HG03460 (cell line): ENCODE results near the gene FAM180B.
"Not testable (repeated sequence)": the region's sequence is repeated elsewhere in the genome, so short reads cannot be mapped to it uniquely, and the experiment has no call there.

Experiments used
- ATAC-seq: cut with Tn5 transposase; IDR thresholded peaks from one replicate; pipeline ENCODE4 v1.9.1; 2021; ENCODE audit not compliant: unreplicated experiment

The FAM180B gene

DNA sequence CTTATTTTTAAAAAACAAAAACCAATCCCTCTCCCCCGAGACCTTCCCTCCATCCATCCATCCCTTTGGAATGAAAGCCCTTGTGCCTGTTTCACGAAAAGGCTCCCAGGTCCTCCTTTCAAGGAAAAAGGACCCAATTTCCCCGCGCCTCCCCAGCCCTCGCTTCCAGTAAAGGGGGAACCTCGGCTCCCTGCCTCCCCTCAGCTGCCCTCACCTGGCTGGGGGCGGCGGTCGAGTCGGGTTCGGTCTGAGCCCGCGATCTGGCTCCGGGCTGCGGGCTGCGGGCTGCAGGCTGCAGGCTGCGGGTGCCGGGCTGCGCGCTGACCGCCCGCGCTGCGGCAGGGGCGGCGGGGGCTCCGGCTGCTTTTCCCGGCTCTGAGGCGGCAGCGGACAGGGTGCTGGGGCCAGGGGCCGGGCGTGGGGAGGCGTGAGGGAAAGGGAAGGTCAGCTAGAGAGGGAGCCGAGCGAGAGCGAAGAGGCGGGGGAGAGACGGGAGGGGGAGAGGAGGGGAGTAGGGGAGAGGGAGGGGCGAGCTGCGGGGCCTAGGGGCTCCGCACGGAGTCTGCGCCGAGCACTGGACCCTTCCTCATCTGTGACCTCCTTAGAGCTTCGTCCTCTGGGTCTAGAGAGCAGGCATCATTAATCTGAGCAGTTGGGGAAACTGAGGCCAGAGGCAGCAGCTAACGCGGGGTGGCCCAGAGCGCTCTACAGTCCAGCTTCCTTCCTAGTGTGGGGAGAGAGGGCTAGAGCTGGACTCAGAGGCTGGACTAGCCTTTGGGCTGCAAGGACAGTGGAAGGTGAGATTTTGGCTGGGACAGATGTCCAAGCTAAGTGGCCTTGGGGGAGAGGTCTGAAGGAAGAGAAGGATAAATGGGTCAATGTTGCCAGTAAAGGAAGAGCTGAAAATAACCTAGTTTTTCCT lies 7.7 kb downstream of the FAM180B start, which contains the start of gene C1QTNF4:
C1QTNF4 (minus strand) TSS at position 478 of the 922 bp plus-strand sequence. CDS start 3,601 bp downstream, outside the sequence.
- ATAC-seq: no peak

DNA sequence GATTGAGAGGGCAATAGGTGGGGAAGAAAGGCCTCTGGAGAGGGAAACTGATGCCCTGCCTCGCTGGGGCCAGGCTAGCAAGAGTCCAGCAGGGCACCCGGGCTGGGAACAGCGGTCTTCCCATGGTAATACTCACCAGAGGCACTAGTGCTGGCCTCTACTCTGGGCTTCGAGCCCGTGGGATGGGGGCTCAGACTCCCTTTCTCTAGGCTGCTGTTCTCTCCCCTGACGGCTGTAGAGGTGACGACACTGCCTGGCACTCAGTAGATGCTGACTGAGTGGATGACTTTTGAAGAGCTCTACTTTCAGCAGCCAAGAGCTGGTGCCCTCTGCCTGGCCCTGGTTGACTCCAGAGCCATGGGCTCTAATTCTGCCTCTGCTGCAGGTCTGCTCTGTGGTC lies 8.6 kb downstream of the FAM180B start:
- no peak for ATAC-seq

DNA sequence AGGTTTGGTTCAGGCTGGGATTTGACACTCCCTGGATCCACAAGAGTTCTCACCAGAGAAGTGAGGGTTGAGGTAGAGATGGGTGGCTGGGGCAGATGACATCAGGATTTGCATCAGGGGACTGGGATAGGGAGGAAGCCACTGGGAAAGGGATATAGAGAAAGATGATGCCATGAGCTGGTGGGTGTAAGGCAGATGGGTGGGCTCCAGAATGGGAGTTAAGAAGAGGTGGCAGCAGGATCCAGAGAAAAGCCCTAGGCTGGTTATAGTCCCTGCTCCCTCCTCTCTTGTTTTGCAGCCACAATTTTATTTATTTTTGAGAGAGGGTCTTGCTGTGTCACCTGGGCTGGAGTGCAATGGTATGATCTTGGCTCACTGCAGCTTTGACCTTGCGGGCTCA lies 9.5 kb downstream of the FAM180B start:
- no peak for ATAC-seq

DNA sequence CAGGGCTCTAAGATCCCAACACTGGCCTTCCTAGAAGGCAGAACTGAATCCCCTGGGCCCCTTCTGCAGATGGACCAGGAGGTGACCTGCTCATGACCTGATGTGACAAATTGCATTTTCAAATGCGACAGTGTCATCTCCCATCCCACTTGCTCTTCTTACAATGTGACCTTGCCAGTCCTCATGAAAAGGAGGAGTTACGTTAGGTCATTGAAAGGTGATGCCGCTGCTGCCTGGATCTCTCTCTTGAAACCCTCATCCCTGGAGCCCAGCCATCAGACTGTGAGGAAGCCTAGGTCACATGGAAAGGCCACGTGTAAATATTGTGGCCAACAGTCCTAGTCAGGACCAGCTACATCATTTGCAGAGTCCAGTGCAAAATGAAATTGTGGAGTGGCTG lies 13.4 kb downstream of the FAM180B start:
- ATAC-seq: no peak

DNA sequence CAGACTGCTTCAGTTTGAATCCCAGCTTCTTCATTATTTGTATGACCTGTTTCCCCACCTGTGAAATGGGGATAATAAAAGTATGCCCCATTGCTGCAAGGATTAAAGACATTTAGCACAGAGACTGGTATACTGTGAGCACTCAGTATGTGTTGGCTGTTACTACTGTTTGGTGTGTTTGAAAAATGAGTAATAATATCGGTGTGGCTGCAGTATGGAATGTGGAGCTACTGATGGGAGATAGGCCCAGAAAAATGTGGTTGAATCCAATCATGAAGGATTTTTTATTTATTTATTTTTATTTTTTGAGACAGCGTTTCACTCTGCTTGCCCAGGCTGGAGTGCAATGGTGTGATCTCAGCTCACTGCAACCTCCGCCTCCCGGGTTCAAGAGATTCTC lies 16.8 kb downstream of the FAM180B start:
- ATAC-seq: no peak

DNA sequence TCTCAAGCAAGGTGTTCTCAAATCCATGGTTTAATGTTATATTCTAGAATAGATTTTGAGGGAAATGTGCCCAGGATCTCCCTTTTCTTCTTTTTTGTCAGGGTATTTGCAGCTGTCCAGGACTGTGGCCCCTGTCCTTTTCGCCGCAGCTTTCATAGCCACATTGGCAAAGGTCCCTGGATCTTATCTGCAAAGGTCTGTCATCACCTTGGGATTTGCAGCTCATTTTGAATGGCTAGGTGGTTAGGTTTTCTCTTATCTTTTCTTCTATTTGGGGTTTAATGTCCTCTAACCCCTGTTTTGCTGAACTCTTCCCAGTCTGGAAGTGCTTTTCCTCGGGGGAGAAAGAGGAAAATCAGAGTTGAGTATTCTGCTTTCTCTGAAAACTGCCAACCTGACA lies 19.4 kb downstream of the FAM180B start:
- no peak for ATAC-seq

DNA sequence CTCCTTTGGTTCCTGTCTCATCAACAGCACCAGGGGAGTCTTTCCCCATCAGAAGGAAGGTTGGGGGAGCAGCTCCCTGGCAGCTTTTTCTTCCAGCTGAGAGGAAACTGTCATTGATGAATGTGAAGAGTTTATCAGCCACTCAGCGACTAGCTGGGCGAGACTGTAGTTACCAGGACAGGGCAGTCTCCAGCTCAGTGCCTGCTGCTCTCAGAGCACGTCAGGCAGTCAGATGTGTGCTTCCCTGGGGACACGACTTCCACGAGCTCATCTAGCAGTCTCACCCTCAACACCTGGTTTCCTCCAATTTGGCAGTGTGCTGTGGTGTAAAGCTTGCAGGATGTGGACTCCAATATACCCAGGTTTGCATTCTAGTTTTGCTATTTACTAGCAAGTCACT lies 20.3 kb downstream of the FAM180B start:
- no peak for ATAC-seq

DNA sequence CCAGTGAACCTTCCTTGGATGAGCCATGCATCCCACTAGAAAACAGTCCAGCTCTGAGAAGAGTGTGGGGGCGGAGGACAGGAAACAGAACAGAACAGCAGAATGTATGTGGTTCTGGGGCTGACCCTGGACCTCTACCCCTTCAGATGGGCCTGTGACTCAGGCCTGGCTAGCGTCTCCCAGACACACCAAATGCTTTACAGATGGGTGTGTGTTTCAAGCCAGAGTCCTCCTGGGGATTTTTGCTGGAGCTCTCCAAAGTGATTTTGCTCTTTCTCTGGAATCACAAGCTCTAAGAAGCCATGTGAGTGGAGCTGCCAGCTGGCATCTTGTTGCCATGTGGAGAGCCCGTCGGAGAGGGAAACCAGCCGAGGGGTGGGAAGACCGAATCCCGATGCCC lies 20.9 kb downstream of the FAM180B start:
- no peak for ATAC-seq

DNA sequence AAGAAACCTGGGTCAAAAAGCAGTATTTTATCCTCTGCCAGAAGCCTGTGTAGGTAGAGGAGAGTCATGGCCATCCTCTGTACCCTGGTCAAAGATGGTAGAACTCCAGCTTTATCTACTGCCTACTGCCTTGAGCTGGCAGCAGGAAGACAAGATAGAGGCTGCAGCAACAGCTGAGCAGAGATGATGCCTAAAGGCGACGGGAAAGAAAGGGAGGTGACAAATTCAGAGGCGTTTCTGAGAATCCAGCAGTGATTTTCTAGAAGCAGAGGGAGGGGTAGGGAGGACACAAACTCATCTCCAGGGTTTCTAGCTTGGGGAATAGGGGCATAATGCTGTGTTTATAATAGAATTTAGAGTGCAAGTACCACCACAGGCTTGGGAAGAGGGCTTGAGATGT lies 23.2 kb downstream of the FAM180B start:
- ATAC-seq: no peak

DNA sequence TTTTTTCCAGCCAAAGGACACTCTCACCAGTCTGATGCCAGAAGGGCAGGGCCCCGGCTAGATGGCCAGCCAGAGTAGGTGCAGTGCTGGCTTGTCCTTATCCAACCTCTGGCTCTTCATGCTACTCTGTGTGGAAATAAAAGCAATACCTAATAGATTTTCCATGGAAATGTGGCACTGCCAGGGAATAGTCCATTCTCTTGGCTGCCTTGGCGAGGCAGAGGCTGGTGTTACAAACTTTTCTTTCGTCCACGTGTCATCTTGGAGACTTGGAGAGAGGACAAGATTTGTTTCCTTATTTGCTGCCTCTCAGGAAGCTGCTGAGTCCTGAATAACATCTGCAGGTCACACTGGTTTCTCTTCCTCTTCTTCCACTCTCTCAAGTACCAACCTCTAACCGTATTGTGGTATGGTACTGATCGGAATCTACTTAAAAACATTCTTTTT lies 24.9 kb downstream of the FAM180B start:
- ATAC-seq: peak; percentile 65

DNA sequence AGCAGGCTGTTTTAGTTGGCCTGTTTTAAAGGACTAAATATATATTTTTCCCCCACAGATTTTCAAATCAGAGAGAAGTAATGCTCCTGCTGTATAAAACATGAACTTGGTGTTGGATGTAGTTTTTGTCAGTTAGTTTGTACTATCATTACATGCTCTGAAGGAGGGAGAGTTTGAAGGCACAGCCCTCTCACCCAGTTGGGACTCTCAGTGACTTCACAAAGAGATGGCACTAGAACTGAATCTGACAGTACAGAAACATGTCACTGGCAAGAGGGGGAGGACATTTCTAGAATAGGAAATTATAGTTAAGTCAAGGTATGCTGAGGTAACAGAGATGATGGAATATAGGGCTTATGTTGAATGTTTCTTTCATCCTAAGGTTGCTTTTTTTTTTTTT lies 28.8 kb downstream of the FAM180B start:
- ATAC-seq: no peak

DNA sequence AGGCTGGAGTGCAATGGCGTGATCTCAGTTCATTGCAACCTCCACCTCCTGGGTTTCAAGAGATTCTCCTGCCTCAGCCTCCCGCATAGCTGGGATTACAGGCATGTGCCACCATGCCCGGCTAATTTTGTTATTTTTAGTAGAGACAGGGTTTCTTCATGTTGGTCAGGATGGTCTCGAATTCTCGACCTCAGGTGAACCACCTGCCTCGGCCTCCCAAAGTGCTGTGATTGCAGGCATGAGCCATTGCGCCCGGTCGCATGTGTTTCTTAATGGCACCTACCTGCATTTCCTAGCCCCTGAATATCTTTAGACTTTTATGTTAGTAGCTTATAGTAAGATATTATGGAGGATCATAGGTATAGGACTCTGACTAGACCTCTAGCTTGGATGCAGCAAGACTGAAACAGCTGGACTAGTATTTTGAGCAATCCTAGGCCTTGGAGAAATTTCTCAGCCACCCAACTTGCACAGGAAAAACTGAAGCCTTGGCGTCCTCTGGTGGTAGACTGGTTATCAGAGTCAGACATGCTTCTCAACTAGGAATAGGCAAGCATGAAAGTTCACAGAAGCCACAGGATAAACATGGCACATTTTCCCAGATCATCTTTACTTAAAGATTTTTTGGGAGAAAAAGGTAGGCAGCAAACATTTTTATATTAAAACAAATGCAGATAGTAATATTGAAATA lies 30.4 kb downstream of the FAM180B start:
- no peak for ATAC-seq

DNA sequence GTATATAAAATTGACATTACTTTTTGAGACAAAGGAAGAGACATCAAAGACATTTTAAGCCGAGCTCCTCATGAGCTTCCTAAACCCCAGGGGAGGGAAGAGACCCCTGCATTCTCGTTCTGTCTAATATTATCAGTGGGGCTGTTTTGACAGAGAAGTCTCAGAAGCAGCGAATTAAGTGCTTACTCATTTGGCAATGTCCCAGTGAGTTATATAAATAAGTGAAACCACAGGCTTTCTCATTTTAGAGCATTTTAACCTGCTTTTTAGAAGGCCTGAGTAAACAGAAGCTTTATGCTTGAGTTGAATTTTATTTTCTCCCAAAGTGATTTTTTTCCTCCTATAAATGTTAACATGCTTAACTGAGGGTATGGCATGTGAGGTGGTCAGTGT lies 30.9 kb downstream of the FAM180B start:
- no peak for ATAC-seq

DNA sequence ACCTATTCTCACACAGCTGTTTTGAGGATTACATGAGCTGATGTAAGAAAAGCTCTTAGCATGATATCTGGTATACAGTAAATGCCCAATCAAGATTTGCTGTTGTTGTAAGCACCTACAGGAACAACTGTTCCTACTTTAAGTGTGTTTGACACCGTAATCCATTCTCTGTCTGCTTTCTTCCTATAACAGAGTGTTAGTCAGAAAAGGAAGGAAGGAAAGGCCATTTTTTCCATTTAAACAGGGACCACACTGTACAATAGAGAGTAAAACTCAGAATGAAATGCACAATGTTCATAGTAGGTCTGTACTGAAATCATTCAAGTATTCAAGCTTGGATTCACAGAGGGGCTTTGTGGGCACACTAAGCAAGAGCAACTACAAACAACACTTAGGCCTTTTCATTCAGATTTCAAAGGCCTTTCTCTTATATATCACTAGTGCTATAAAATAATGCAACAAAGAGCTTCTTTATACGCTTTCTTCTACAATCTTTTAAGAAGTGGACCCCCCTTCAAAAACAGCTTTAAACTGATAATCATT lies 34.4 kb downstream of the FAM180B start:
- no peak for ATAC-seq

DNA sequence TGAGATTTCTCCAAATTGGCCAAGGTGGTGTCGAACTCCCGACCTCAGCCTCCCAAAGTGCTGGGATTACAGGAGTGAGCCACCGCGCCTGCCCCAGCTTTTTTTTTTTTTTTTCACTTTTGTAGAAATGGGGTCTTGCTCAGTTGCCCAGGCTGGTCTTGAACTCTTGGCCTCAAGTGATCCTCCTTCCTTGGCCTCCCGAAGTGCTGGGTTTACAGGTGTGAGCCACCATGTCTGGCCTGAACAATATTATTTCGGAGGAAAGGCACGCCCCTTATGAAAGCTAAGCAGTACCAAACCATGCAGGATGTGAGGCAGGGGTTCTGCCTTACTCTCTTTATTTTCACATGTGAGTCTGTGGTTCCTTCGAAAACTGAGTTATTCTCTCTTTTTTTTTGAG lies 39.8 kb downstream of the FAM180B start:
- no peak for ATAC-seq

DNA sequence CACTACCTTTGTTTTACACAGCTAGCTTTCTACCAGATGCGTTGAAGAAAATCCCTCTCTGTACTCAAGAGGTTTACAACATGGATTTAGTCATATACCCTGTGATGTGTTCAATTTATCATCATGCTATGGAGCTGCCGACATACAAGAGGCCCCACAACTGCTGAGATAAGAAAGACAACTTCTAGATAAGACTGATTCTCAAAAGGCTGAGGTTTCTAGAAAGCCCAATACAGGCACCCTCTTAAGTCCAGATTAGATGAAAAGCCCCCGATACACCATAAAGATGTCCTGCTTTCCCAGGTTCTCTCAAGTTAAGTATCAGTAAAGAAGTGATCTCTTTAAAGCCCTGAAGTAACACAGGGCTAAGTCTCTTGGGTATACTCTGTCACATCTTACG lies 41.5 kb downstream of the FAM180B start:
- no peak for ATAC-seq

DNA sequence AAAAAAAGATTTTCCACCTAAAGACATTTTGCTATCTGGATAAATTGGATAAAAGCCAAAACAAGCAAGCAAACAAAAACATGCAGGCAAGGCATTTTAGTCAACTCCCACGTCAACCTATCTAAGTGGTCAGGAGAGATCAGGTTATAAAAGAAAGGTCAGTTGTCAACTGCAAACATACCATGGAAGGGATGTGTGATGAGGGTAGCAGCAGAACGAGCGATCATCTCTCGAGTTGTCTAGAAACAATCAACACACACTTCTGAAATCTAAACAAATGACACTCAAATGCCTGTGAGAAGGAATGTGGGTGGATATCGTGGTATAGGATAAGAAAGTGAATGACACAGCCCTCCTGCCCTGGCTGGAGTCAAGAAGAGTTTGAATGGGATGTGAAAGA lies 45.0 kb downstream of the FAM180B start:
- no peak for ATAC-seq

DNA sequence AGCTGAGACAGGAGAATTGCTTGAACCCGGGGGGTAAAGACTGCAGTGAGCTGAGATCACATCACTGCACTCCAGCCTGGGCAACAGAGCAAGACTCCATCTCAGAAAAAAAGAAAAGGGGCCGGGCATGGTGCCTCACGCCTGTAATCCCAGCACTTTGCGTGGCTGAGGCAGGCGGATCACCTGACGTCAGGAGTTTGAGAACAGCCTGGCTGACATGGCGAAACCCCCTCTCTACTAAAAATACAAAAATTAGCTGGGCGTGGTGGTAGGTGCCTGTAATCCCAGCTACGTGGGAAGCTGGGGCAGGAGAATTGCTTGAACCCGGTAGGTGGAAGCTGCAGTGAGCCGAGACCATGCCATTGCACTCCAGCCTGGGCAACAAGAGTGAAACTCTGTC lies 49.9 kb downstream of the FAM180B start:
- ATAC-seq: not testable (repeated sequence)
